RWPE2 (cell line): ENCODE results near the gene PARD6G.
"Not testable (repeated sequence)": the region's sequence is repeated elsewhere in the genome, so short reads cannot be mapped to it uniquely, and the experiment has no call there.

Experiments
- ATAC-seq: fragments of 200-7000 bp; cut with Tn5 transposase; 3 replicates; pipeline ENCODE4 v1.9.1; 2021; ENCODE audit warnings: low read depth
- DNase-seq: peaks from one replicate; pipeline ENCODE4 v3.0.0-alpha.2; 2020; ENCODE audit warnings: low spot score
- H3K27ac ChIP-seq: fragments of 450-650 bp; 2 replicates; pipeline ENCODE4 v1.5.1; 2017; ENCODE audit warnings: mild to moderate bottlenecking; ENCODE audit not compliant: poor library complexity, severe bottlenecking
- H3K27me3 ChIP-seq: fragments of 250-450 bp; sonication (Bioruptor Pico); 2 replicates; pipeline ENCODE4 v1.5.1; 2021; ENCODE audit warnings: mild to moderate bottlenecking, moderate library complexity; ENCODE audit not compliant: insufficient read depth, poor library complexity, severe bottlenecking
- H3K36me3 ChIP-seq: fragments of 250-450 bp; sonication (Bioruptor Pico); 2 replicates; pipeline ENCODE4 v1.5.1; 2020; ENCODE audit warnings: low read depth, mild to moderate bottlenecking, moderate library complexity
- H3K4me1 ChIP-seq: fragments of 250-450 bp; sonication (Bioruptor Pico); 2 replicates; pipeline ENCODE4 v1.5.1; 2021; ENCODE audit warnings: mild to moderate bottlenecking, moderate library complexity; ENCODE audit not compliant: insufficient read depth, poor library complexity, severe bottlenecking
- H3K4me3 ChIP-seq: fragments of 250-450 bp; sonication (Bioruptor Pico); 2 replicates; pipeline ENCODE4 v1.5.1; 2021; ENCODE audit warnings: mild to moderate bottlenecking, moderate library complexity; ENCODE audit not compliant: severe bottlenecking
- H3K9me3 ChIP-seq: fragments of 250-450 bp; sonication (Bioruptor Pico); 2 replicates; pipeline ENCODE4 v1.5.1; 2021; ENCODE audit warnings: mild to moderate bottlenecking, moderate library complexity; ENCODE audit not compliant: severe bottlenecking
- TF ChIP-seq, protein P1 (sequence below): fragments of 450-650 bp; IDR thresholded peaks from one replicate; pipeline ENCODE4 v1.5.1; 2017; ENCODE audit warnings: mild to moderate bottlenecking, moderate library complexity; ENCODE audit not compliant: poor library complexity, severe bottlenecking

Gene PARD6G, protein sequence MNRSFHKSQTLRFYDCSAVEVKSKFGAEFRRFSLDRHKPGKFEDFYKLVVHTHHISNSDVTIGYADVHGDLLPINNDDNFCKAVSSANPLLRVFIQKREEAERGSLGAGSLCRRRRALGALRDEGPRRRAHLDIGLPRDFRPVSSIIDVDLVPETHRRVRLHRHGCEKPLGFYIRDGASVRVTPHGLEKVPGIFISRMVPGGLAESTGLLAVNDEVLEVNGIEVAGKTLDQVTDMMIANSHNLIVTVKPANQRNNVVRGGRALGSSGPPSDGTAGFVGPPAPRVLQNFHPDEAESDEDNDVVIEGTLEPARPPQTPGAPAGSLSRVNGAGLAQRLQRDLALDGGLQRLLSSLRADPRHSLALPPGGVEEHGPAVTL

DNA sequence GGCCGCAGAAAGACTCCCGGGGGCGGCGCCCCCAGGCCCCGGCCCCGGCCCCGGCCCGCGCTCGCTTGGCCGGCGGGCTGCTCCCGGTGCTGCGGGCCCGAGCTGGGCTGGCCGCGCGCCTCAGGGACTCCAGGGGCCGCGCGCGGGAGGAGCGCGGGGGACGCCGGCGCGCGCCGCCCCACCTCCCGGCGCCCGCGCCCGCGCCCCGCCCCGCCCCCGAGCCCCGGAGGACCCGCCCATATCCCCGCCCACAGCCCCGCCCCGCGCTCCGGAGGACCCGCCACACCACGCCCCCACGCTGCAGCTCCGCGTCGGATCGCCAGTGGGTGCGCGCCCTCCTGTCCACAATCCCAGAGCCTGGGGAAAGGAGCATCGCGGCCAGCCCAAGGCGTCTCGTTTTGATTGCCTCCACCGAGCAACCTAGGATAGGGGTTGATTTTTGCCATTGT is at the start of gene PARD6G:
TSS of gene PARD6G (minus strand) at position 122 of the 449 bp plus-strand sequence. CDS start 166 bp downstream, outside the sequence.
- Histone ChIP-seq H3K4me1 (peaks cover 14% of the 10 kb centered on the region), H3K36me3 (no peaks in the 10 kb centered on the region), H3K27ac (peak within 1 kb of the TSS; percentile 72), H3K9me3 (no peaks in the 10 kb centered on the region), H3K27me3 (no peaks in the 10 kb centered on the region), H3K4me3 (peak within 1 kb of the TSS; percentile 74)
- TF ChIP-seq, protein P1, sequence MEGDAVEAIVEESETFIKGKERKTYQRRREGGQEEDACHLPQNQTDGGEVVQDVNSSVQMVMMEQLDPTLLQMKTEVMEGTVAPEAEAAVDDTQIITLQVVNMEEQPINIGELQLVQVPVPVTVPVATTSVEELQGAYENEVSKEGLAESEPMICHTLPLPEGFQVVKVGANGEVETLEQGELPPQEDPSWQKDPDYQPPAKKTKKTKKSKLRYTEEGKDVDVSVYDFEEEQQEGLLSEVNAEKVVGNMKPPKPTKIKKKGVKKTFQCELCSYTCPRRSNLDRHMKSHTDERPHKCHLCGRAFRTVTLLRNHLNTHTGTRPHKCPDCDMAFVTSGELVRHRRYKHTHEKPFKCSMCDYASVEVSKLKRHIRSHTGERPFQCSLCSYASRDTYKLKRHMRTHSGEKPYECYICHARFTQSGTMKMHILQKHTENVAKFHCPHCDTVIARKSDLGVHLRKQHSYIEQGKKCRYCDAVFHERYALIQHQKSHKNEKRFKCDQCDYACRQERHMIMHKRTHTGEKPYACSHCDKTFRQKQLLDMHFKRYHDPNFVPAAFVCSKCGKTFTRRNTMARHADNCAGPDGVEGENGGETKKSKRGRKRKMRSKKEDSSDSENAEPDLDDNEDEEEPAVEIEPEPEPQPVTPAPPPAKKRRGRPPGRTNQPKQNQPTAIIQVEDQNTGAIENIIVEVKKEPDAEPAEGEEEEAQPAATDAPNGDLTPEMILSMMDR, result peak; percentile 21
- peak; percentile 83 for DNase-seq
- ATAC-seq, result peak; percentile 32

- TF ChIP-seq, protein P1, result peak; percentile 39
- ATAC-seq, H3K27me3 ChIP-seq, H3K27ac ChIP-seq, H3K4me3 ChIP-seq, DNase-seq, H3K4me1 ChIP-seq, H3K9me3 ChIP-seq, H3K36me3 ChIP-seq: not testable (repeated sequence)
Measured at GRCh38 chr18:80262241-80263033, 15.1 kb upstream of the PARD6G start.

- Histone ChIP-seq H3K27me3 (no peaks in the 10 kb centered on the region), H3K36me3 (no peaks in the 10 kb centered on the region), H3K27ac (no peak overlapping the region), H3K4me1 (no peaks in the 10 kb centered on the region), H3K9me3 (no peaks in the 10 kb centered on the region), H3K4me3 (no peak overlapping the region)
- ATAC-seq (no peak), DNase-seq (no peak)
- TF ChIP-seq, protein P1, result no peak
Measured at GRCh38 chr18:80259610-80260009, 12.3 kb upstream of the PARD6G start.

- no peaks in the 10 kb centered on the region for H3K27me3 ChIP-seq
- H3K4me1 ChIP-seq, result no peaks in the 10 kb centered on the region
- DNase-seq, result no peak
- no peaks in the 10 kb centered on the region for H3K9me3 ChIP-seq
- ATAC-seq, result no peak
- TF ChIP-seq, protein P1, result no peak
- H3K4me3 ChIP-seq, result no peak overlapping the region
- H3K27ac ChIP-seq, result no peak overlapping the region
- no peaks in the 10 kb centered on the region for H3K36me3 ChIP-seq
Measured at GRCh38 chr18:80258640-80259039, 11.3 kb upstream of the PARD6G start.
